WTC11 (cell line): Measurements from ENCODE around the gene ADGRB2.

Experiments used
- AR ChIP-seq: fragments of 250-450 bp; sonication (Bioruptor Pico); IDR thresholded peaks from 2 replicates; pipeline ENCODE4 v1.9.0; 2021; ENCODE audit warnings: mild to moderate bottlenecking
- ATF3 ChIP-seq: sonication (generic); formaldehyde crosslinking; conservative IDR thresholded peaks from 2 replicates; pipeline ENCODE4 v1.8.1; 2022; ENCODE audit warnings: mild to moderate bottlenecking, missing genetic modification reagents
- CTCF ChIP-seq: fragments of 200-600 bp; IDR thresholded peaks from 2 replicates; pipeline ENCODE4 v1.8.0; 2022; ENCODE audit warnings: antibody characterized with exemption
- PREB ChIP-seq: sonication (generic); formaldehyde crosslinking; IDR thresholded peaks from 2 replicates; pipeline ENCODE4 v1.8.1; 2022; ENCODE audit warnings: mild to moderate bottlenecking, missing genetic modification reagents, moderate library complexity, borderline replicate concordance
- SMAD3 ChIP-seq: sonication (generic); formaldehyde crosslinking; IDR thresholded peaks from 2 replicates; pipeline ENCODE4 v1.8.0; 2022; ENCODE audit warnings: missing genetic modification reagents, mild to moderate bottlenecking, borderline replicate concordance
- TP53 ChIP-seq: sonication (generic); formaldehyde crosslinking; IDR thresholded peaks from 2 replicates; pipeline ENCODE4 v1.8.1; 2023; ENCODE audit warnings: mild to moderate bottlenecking, missing genetic modification reagents
- ZNF232 ChIP-seq: sonication (generic); formaldehyde crosslinking; IDR thresholded peaks from 2 replicates; pipeline ENCODE4 v1.8.0; 2022; ENCODE audit warnings: mild to moderate bottlenecking, missing genetic modification reagents
- TF ChIP-seq, protein P1 (sequence below): sonication (generic); formaldehyde crosslinking; IDR thresholded peaks from 2 replicates; pipeline ENCODE4 v1.8.1; 2022; ENCODE audit warnings: low read depth, mild to moderate bottlenecking, moderate library complexity, missing genetic modification reagents, borderline replicate concordance

DNA sequence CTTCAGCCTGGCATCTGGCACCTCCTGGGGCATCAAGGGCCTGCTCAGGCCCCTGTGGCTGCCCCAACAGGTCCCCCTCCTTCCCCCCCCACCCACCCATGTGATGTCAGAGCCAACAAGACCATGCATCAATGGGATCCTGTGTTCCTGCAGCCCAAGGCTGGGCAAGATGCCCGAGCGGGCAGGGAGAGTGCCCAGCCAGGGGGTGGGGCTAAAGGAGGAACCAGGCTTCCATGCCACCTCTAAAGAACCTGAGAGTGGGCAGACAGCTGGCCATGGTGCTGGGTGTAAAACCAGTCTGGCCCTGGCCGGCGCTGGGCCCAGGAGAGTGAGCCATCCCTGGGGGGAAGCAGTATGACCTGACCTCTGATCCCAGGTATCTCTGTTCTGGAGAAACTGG lies 67.9 kb downstream of the ADGRB2 start:
- TF ChIP-seq SMAD3 (CRISPR knock-in tag) (no peak), PREB (CRISPR knock-in tag) (no peak), ZNF232 (CRISPR knock-in tag) (no peak), CTCF (no peak), AR (no peak), TP53 (CRISPR knock-in tag) (no peak), ATF3 (CRISPR knock-in tag) (no peak)
- TF ChIP-seq, protein P1, sequence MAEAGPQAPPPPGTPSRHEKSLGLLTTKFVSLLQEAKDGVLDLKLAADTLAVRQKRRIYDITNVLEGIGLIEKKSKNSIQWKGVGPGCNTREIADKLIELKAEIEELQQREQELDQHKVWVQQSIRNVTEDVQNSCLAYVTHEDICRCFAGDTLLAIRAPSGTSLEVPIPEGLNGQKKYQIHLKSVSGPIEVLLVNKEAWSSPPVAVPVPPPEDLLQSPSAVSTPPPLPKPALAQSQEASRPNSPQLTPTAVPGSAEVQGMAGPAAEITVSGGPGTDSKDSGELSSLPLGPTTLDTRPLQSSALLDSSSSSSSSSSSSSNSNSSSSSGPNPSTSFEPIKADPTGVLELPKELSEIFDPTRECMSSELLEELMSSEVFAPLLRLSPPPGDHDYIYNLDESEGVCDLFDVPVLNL (CRISPR knock-in tag) = no peak
